ENCODE data around the gene PER2.

Gene PER2

GRCh38 chr2:238203094-238203972 is 85.1 kb downstream of the PER2 start, which contains the start of gene ILKAP:
Gene ILKAP (minus strand): TSS chr2:238203695. CDS start chr2:238203553, 142 bp downstream.
- Histone ChIP-seq H3K9ac (ENCODE audit: insufficient read length, low read depth) (peak within 1 kb of the TSS; percentile 95), H3K36me3 (ENCODE audit: insufficient read depth, insufficient read length, low read length) (peaks cover 18% of the 10 kb centered on the region), H3K27me3 (ENCODE audit: insufficient read depth, insufficient read length) (peaks cover 9% of the 10 kb centered on the region), H3K4me1 (ENCODE audit: insufficient read depth, insufficient read length) (peaks cover 3% of the 10 kb centered on the region), H3K4me3 (ENCODE audit: insufficient read length, low read depth) (peak within 1 kb of the TSS; percentile 85), H3K9me3 (ENCODE audit: insufficient read depth, low read length) (peaks cover 18% of the 10 kb centered on the region)
- DNase-seq (ENCODE audit: low read depth, low spot score), result peak; percentile 62
- TF ChIP-seq ZNF274 (IDR thresholded peaks at IDR 0.05; ENCODE audit: low read depth, low read length) (no peak), YY1 (IDR thresholded peaks at IDR 0.05; ENCODE audit: insufficient read depth, insufficient read length) (no peak), SUZ12 (IDR thresholded peaks at IDR 0.05; ENCODE audit: extremely low read depth, insufficient read depth, insufficient read length) (no peak)

DNA sequence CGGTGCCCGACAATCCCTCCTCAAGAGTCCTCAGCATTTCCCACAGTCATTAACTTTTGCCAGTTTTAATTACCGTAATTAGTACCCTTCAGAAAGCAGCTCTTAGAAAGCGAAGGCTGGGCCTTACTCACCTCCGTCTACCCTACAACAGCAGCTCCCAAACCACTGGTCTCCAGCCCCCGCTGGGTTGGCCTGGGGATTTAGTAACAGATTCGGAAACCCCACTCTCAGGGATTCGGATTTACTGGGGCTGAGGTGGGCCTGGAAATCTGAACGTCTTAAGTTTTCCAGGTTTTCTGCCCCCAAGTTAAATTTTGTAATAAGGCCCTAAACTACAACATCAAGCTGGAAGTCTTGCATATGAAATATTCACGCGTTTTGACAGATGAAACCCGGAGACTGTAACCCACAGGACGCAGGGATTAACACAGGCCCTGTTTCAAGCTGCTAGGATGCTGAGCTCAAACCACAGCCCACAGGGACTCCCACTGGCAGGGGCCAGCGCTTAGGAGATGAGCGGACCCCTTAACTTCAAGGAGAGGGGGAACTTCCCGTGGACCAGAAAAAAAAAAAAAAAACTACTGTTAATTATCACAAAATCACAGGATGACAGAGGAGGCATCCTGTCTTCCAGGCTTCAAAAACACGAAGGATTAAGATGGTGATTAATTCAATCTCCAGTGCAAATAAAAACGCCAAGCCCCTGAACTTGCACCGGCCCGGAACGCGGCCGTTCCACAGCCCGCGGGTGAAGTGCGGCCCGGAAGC is 85.9 kb downstream of the PER2 start:
- H3K27me3 ChIP-seq (ENCODE audit: insufficient read depth, insufficient read length), result peaks cover 7% of the 10 kb centered on the region
- peaks cover 18% of the 10 kb centered on the region for H3K9me3 ChIP-seq (ENCODE audit: insufficient read depth, low read length)
- peaks cover 20% of the 10 kb centered on the region for H3K36me3 ChIP-seq (ENCODE audit: insufficient read depth, insufficient read length, low read length)
- H3K4me1 ChIP-seq (ENCODE audit: insufficient read depth, insufficient read length), result peaks cover 3% of the 10 kb centered on the region
- DNase-seq (ENCODE audit: low read depth, low spot score), result no peak
- peak overlapping the region; percentile 85 for H3K4me3 ChIP-seq (ENCODE audit: insufficient read length, low read depth)
- no peak for TF ChIP-seq YY1 (IDR thresholded peaks at IDR 0.05; ENCODE audit: insufficient read depth, insufficient read length)
- TF ChIP-seq ZNF274 (IDR thresholded peaks at IDR 0.05; ENCODE audit: low read depth, low read length), result no peak
- TF ChIP-seq SUZ12 (IDR thresholded peaks at IDR 0.05; ENCODE audit: extremely low read depth, insufficient read depth, insufficient read length), result no peak
- peak overlapping the region; percentile 95 for H3K9ac ChIP-seq (ENCODE audit: insufficient read length, low read depth)
